COR-L47 (cell line): ENCODE measurements around the gene PXDN.
"Not testable (repeated sequence)": the region's sequence is repeated elsewhere in the genome, so short reads cannot be mapped to it uniquely, and the experiment has no call there.

Source experiments
- DNase-seq: peaks from one replicate; lab custom pipeline; 2025; lab: John Stamatoyannopoulos, UW

Gene PXDN

DNA sequence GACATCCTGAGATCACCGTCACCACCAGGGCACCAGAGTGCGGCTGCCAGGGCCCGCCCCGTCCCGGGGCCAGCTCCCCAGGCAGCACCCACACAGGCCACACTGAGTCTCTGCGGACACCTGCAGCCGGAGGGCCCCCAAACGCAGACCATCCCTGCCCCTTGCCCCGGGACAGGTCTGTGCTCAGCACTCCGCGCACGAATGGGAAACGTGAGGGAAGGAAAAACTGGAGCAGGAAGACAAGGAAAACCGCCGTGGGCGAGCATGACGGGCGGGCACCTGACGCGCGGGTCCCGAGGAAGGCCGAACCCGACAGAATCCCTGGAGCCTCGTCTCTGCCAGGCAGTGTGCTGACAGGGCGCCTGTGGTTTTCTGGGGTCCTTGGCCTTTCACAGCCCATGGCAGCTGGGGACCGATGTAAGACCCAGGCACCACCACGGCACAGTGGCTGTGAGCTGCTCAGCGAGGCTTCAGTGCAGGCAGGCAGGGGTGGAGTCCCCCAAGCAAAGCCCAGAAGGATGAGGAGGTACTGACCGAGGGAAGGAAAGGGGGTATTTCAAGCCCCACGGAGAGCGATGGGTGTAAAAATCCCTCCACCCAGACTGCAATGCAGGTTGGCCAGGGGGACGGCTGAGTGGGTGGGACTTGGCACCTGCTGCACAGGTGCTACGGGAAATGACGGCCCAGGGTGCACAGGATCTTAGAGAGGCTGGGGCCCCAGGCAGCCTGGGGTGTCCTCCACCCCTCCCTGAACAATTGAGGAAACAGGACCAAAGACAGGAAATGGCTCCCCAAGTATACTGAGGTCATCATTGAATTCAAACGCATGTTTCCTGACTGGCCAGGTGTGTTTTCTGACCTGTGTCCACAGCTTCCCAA is 59.0 kb downstream of the PXDN start:
- no peak for DNase-seq

GRCh38 chr2:1683297-1683696 is 61.0 kb downstream of the PXDN start:
- no peak for DNase-seq

DNA sequence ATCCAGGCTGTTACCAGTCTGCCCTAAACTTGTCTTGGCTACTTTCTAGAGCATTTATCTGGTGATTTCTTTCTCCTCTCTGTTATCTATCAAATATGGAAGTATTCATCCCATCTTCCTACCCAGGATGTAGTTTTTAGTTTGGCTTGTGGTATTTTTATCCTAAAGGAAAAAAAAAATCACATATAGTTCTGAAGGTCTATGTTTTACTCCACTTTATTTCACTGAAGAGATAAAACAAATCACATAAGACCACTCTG is 62.2 kb downstream of the PXDN start:
- no peak for DNase-seq

DNA sequence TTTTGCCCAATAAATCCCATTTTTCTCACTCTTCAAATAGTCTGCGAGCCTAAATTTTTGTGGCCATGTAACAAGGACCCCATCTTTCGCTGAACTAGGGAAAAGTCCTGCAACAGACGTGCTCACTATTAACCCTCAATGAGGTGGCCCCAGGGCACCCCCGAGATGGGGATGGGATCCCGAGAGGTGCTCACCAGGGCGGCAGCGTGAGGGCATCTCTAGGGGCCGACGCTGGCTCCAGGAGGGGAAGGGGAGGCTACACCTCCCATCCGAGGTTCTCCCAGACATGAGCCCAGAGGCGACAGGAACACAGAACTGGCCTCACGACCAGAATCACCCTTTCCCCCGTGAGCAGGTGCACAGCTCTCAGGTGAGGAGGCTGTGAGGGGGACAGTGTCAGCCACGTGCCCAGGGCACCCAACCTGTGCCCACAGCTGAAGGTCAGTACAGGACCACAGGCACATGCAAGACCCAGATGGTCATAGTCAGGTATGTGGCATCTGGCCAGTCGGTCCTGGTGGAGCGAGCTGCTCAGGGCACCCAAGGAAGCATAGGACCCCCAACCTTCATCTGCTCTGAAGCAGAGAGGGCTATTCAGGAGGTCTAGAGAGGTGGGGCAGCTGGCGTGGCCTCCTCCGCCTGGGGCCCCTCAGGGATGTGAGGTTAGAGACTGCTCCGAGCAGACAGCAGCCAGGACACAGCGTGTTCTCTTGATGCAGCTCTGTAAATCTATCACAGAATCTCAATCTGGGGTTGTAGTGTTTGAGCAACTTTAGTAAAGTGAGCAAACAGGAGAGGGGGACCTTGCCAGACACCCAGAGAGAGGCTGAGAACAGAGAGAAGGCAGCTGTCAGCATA is 62.8 kb downstream of the PXDN start:
- no peak for DNase-seq

- DNase-seq, result no peak
These were observed 63.3 kb downstream of the PXDN start for GRCh38 chr2:1681017-1681318.

- DNase-seq, result no peak
These were observed 63.9 kb downstream of the PXDN start for GRCh38 chr2:1680222-1681016.

GRCh38 chr2:1679488-1680039 is 64.8 kb downstream of the PXDN start:
- DNase-seq, result not testable (repeated sequence)

DNA sequence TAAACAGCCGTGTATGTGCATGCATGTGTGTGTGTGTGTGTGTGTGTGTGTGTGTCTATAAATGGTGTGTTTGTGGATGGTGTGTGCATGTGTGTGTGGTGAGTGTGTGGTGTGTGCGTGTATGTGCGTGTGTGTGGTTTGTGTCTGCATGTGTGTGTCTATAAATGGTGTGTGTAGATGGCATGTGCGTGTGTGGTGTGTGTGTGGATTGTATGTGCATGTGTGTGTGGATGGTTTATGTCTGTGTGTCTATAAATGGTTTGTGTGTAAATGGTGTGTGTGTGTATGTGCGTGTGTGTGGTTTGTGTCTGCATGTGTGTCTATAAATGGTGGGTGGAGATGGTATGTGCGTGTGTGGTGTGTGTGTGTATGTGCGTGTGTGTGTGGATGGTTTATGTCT is 65.2 kb downstream of the PXDN start:
- not testable (repeated sequence) for DNase-seq

GRCh38 chr2:1678609-1679008 is 65.7 kb downstream of the PXDN start:
- DNase-seq, result no peak

DNA sequence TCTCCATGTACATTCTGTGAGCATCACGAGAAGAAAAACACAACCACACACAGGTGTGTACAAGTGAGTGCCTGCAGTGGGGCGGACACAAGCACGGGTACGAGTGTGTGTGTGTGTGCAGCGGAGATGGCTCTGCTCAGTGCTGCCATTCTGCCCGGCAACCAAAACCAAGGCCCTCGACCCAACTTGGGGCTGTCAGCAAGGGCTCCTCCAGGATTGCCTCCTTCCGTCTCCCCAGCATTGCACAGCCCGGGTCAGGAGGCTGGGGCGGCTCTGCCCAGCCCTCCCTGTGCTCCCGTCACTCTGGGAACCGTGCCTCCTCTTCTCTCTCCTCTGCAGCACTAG is 66.5 kb downstream of the PXDN start:
- no peak for DNase-seq

DNA sequence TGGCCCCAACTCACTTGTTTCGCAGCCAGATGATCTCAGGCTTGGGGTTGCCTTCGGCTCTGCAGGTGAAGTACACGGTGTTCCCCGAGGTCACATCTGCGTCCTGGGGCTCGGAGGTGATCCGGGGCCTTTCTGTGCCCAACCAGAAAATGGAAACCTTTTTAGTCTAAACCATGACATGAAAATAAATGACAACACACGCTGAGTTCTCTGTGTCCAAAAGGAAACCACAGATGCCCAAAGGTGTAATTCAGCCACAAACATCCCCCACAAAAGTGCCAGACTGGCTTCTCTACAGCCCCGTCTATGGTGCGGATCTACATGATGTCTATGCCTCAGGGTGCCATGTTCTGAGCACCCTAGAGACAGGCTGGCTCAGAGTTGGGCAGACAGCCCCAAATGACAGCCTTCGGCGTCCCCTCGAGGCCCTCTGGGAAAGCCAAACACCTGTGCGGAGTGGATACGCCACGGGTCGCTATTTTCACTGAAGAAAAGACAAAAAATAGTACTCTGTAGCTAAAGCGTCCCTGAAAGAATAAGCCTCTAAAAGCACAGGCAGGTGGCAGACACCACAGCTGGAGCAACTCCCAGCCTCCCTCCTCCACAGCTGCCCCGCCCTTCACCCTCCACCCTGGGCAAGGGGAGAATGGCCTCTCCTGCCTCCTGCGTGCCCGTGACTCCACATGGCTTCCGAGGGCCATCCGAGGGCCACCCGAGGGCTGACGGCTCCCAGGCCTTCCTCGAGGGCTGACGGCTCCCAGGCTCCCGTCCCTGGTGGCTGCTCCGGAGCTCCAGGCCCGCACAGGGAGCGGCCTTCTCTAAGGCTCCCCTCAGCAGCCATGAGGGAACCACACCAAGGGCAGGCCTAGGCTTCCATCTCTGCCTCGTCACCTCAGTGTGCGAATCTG is 67.1 kb downstream of the PXDN start:
- DNase-seq, result no peak

- DNase-seq, result no peak
These were observed 68.0 kb downstream of the PXDN start for GRCh38 chr2:1676091-1676912.

- DNase-seq, result no peak
These were observed 68.7 kb downstream of the PXDN start for GRCh38 chr2:1675633-1676032.

DNA sequence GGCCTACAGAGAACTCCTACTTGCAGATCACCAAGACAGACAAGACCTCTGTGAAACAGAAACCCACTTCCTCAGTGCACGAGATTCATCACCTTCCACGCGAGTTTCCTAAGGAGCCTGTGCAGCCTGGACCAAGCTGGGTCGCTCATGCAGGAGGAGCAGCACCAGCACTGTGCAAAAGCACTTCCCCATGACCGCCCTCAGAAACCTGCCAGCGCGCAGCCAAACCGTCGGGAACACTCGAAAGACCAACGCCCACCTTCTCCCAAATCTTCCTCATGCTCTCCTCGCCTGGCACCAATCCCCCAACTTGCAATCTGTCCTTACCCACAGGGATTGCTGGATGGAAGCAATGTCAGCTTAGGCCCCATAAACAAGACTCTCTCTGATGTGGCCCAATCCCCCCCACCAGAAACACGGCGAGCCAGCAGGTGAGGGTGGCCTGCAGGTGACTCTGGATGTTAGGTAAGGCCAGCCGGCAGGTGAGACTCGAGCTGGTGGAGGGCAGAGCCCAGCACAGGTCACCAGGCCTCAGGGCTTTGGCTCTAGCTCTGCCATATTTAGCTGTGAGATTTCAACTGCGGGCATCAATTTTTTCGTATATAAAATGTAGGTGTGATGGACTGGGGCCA is 69.4 kb downstream of the PXDN start:
- DNase-seq, result no peak

DNA sequence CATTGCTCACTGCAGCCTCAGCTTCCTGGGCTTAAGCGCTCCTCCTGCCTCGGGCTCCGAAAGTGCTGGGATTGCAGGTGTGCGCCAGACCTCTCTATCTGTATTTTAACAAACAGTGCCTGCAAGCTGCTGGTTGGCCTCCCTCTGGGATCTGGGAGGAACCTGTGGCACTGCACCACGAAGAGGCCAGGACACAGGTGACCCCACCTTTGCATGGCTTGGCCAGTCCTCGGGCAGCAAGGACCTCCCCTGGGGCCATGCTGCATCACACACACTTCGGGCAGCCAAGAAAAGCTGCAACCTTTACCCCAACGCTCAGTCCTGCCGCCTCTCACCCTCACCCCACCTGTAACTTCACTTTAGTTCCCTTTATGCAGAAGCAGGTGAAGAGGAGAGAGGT is 70.0 kb downstream of the PXDN start:
- no peak for DNase-seq

DNA sequence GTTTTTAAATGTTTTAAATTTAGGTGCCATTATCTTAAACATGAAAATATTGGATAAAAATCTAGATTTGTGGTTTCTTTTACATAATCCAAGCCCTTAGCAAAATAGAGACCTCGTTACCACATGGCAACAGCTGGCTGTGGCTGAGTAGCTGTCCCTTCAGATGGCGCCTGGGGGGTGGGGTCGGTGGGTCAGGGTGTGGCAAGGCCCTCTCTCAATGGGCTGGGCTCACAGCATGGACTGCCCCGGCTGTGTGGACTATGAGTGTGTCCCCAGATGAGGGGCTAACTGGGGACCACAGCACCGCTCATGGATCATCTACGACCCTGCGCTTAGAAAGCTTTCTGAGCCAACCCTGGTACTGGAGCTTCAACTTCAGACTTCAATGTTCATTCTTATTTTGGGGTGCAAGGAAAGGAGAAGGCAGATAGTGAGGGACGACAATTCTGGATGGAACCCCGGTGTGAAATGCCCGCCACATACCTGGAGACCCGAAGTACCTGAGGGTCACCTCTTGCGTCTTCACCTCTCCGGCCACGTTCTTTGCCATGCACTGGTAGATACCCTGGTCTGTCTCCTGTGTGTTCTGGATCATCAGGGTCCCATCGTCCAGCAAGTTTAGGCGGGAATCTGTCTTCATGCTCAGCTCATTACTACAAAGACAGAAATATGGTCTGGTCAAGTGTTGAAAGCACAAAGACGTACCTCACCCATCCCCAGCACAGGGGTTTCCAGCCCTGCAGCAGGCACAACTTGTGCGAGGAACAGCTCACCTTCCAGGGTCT is 71.0 kb downstream of the PXDN start:
- DNase-seq, result no peak

DNA sequence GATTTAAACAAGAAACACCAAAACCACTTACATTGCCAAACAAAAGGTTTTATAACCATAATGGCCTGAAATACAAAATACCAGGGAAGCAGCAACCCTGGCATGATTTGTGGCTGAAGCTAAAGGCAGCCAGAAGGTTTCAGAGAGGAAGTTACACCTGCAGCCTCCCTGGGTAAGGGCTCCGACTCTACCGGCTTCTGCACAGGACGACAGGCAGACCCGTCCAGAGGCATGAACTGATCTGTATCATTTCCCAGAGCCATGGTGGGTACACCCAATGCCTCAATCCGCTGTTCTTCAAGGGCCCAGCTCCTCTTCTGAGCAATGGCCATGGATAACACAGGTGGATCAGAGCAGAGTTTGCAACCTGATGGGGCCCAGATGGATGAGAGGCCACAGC is 71.6 kb downstream of the PXDN start:
- no peak for DNase-seq

GRCh38 chr2:1671916-1672315 is 72.4 kb downstream of the PXDN start:
- no peak for DNase-seq

GRCh38 chr2:1670636-1671035 is 73.7 kb downstream of the PXDN start:
- no peak for DNase-seq
